ENCODE data around the gene GXYLT1. TPM values are rescaled to one million over a fixed set of nuclear protein-coding genes. Genes with fewer than 3 reads are reported as not detected.

GXYLT1 gene
- total RNA-seq, 1 donor from 2014 or later, result 23.8 TPM

GRCh38 chr12:42173961-42174521 is 29.4 kb upstream of the GXYLT1 start:
- Mint-ChIP-seq H3K36me3 (peaks cover 38% of the 10 kb centered on the region), H3K4me1 (ENCODE audit: unreplicated experiment) (no peaks in the 10 kb centered on the region), H3K4me3 (no peak overlapping the region), H3K27ac (no peak overlapping the region), H3K27me3 (no peaks in the 10 kb centered on the region), H3K9me3 (peaks cover 4% of the 10 kb centered on the region)
- no peak for DNase-seq (ENCODE audit: extremely low spot score, unreplicated experiment)
- TF ChIP-seq CTCF (conservative IDR thresholded peaks at IDR 0.05), result no peak

- Mint-ChIP-seq H3K4me1 (ENCODE audit: unreplicated experiment) (no peaks in the 10 kb centered on the region), H3K4me3 (no peak overlapping the region), H3K27ac (no peak overlapping the region), H3K27me3 (no peaks in the 10 kb centered on the region), H3K9me3 (peaks cover 4% of the 10 kb centered on the region), H3K36me3 (peaks cover 40% of the 10 kb centered on the region)
- no peak for DNase-seq (ENCODE audit: extremely low spot score, unreplicated experiment)
- TF ChIP-seq CTCF (conservative IDR thresholded peaks at IDR 0.05), result no peak
Measured at GRCh38 chr12:42172441-42173210, 28.0 kb upstream of the GXYLT1 start.

GRCh38 chr12:42167711-42168110 is 23.0 kb upstream of the GXYLT1 start:
- Mint-ChIP-seq H3K27me3 (no peaks in the 10 kb centered on the region), H3K4me3 (no peak overlapping the region), H3K27ac (no peak overlapping the region), H3K36me3 (peaks cover 25% of the 10 kb centered on the region), H3K4me1 (ENCODE audit: unreplicated experiment) (no peaks in the 10 kb centered on the region), H3K9me3 (no peaks in the 10 kb centered on the region)
- no peak for TF ChIP-seq CTCF (conservative IDR thresholded peaks at IDR 0.05)
- DNase-seq (ENCODE audit: extremely low spot score, unreplicated experiment), result no peak

- Mint-ChIP-seq H3K27ac (no peak overlapping the region), H3K36me3 (peaks cover 19% of the 10 kb centered on the region), H3K27me3 (no peaks in the 10 kb centered on the region), H3K9me3 (no peaks in the 10 kb centered on the region), H3K4me1 (ENCODE audit: unreplicated experiment) (no peaks in the 10 kb centered on the region), H3K4me3 (no peak overlapping the region)
- DNase-seq (ENCODE audit: extremely low spot score, unreplicated experiment), result no peak
- TF ChIP-seq CTCF (conservative IDR thresholded peaks at IDR 0.05), result no peak
Measured at GRCh38 chr12:42166501-42166900, 21.8 kb upstream of the GXYLT1 start.

- peaks cover 15% of the 10 kb centered on the region for H3K36me3 Mint-ChIP-seq
- H3K4me1 Mint-ChIP-seq (ENCODE audit: unreplicated experiment), result no peaks in the 10 kb centered on the region
- no peak for TF ChIP-seq CTCF (conservative IDR thresholded peaks at IDR 0.05)
- H3K9me3 Mint-ChIP-seq, result no peaks in the 10 kb centered on the region
- no peak for DNase-seq (ENCODE audit: extremely low spot score, unreplicated experiment)
- no peaks in the 10 kb centered on the region for H3K27me3 Mint-ChIP-seq
- no peak overlapping the region for H3K4me3 Mint-ChIP-seq
- no peak overlapping the region for H3K27ac Mint-ChIP-seq
Measured at GRCh38 chr12:42163913-42164312, 19.2 kb upstream of the GXYLT1 start.

Measured in type B pancreatic cell (in vitro differentiated cells).